ENCODE data around the gene SIGLEC10. TPM values are rescaled to one million over a fixed set of nuclear protein-coding genes. Genes with fewer than 3 reads are reported as not detected.
A peak's percentile ranks its signal among the peaks of the same experiment; 100 is the strongest.

SIGLEC10 gene
- total and polyA plus RNA-seq, 9 of the 15 experiments (the other 6 are each of a cell fraction or from before 2014, with no cell fraction given), result 0.10 to 1.8 (median 0.82) TPM

GRCh38 chr19:51365965-51366388, 51.5 kb downstream of the SIGLEC10 start, which contains the start of gene ETFB (continued):
- TF ChIP-seq SIN3A (IDR thresholded peaks at IDR 0.05; ENCODE audit: borderline replicate concordance in 2 of 2, control insufficient read depth in 1 of 2, low read depth in 2 of 2, low read length in 2 of 2), result peak in 1 of 2 experiments; percentile 75; a peak in 1 of 4 replicates
- TF ChIP-seq MXD1 (CRISPR knock-in tag; IDR thresholded peaks at IDR 0.05; ENCODE audit: borderline replicate concordance, poor library complexity, severe bottlenecking), result peak; percentile 6
- TF ChIP-seq ARID4B (CRISPR knock-in tag; IDR thresholded peaks at IDR 0.05), result peak; percentile 56; the same call in 1 of the 2 replicates
- TF ChIP-seq THAP12 (CRISPR knock-in tag; IDR thresholded peaks at IDR 0.05), result no peak
- no peak for TF ChIP-seq DDX20 (tag; IDR thresholded peaks at IDR 0.05; ENCODE audit: low read depth)
- TF ChIP-seq ZNF41 (CRISPR knock-in tag; conservative IDR thresholded peaks at IDR 0.05), result no peak
- TF ChIP-seq MGA (IDR thresholded peaks at IDR 0.05), result peak; percentile 58; the same call in 1 of the 2 replicates

All from K562 (cell line).